Astrocyte (in vitro differentiated cells and primary cell): ENCODE data around the gene UGCG. TPM values are rescaled to one million over a fixed set of nuclear protein-coding genes. Genes with fewer than 3 reads are reported as not detected.

Experiments used
- DNase-seq: peaks from one replicate; pipeline ENCODE4 v3.0.0-alpha.2; 2010; ENCODE audit warnings: low read depth
- FAIRE-seq: peaks from 2 replicates; lab custom pipeline; 2011; peaks lifted over from hg19 to GRCh38; lab: Jason Lieb, UNC
- H2AFZ ChIP-seq: 2 replicates; pipeline ENCODE4 v1.6.0; 2012; ENCODE audit warnings: low read depth, low read length, inconsistent platforms
- H3K27ac ChIP-seq: 2 replicates; pipeline ENCODE4 v1.5.1; 2011; ENCODE audit warnings: low read depth, low read length, inconsistent platforms
- H3K27me3 ChIP-seq: 2 replicates; pipeline ENCODE4 v1.6.0; 2011; ENCODE audit warnings: low read length, inconsistent platforms; ENCODE audit not compliant: insufficient read depth
- H3K36me3 ChIP-seq: 2 replicates; pipeline ENCODE4 v1.5.1; 2011; ENCODE audit warnings: low read length, inconsistent platforms; ENCODE audit not compliant: insufficient read depth
- H3K4me1 ChIP-seq: 2 replicates; pipeline ENCODE4 v1.5.1; 2011; ENCODE audit warnings: low read length, inconsistent platforms; ENCODE audit not compliant: insufficient read depth
- H3K4me2 ChIP-seq: 2 replicates; pipeline ENCODE4 v1.6.0; 2012; ENCODE audit warnings: low read length, inconsistent platforms
- H3K4me3 ChIP-seq: 2 replicates; pipeline ENCODE4 v1.5.1; 2011; ENCODE audit warnings: low read depth, mild to moderate bottlenecking, low read length, inconsistent platforms; ENCODE audit not compliant: insufficient read depth
- H3K79me2 ChIP-seq: 2 replicates; pipeline ENCODE4 v1.6.0; 2012; ENCODE audit warnings: mild to moderate bottlenecking, low read length, inconsistent platforms; ENCODE audit not compliant: insufficient read depth
- H3K9ac ChIP-seq: 2 replicates; pipeline ENCODE4 v1.6.0; 2012; ENCODE audit warnings: mild to moderate bottlenecking, low read length, inconsistent platforms
- H3K9me3 ChIP-seq: 2 replicates; pipeline ENCODE4 v1.5.1; 2012; ENCODE audit warnings: low read depth, mild to moderate bottlenecking, low read length, inconsistent platforms; ENCODE audit not compliant: insufficient read depth
- H4K20me1 ChIP-seq: 2 replicates; pipeline ENCODE4 v1.6.0; 2012; ENCODE audit warnings: low read length, inconsistent platforms; ENCODE audit not compliant: insufficient read depth
- H3K27ac Mint-ChIP-seq: one replicate; pipeline ENCODE4 v1.8.0; 2021; ENCODE audit warnings: mild to moderate bottlenecking, mixed read lengths; ENCODE audit not compliant: unreplicated experiment
- H3K27me3 Mint-ChIP-seq: one replicate; pipeline ENCODE4 v1.8.0; 2021; ENCODE audit warnings: low read depth, mixed read lengths; ENCODE audit not compliant: unreplicated experiment
- H3K36me3 Mint-ChIP-seq: one replicate; pipeline ENCODE4 v1.8.0; 2021; ENCODE audit warnings: low read depth, mixed read lengths; ENCODE audit not compliant: unreplicated experiment
- H3K4me1 Mint-ChIP-seq: one replicate; pipeline ENCODE4 v1.8.0; 2021; ENCODE audit warnings: low read depth, mixed read lengths; ENCODE audit not compliant: unreplicated experiment
- H3K4me3 Mint-ChIP-seq: one replicate; pipeline ENCODE4 v1.8.0; 2021; ENCODE audit warnings: mild to moderate bottlenecking, moderate library complexity, mixed read lengths; ENCODE audit not compliant: unreplicated experiment
- H3K9me3 Mint-ChIP-seq: one replicate; pipeline ENCODE4 v1.8.0; 2021; ENCODE audit warnings: mild to moderate bottlenecking, mixed read lengths; ENCODE audit not compliant: unreplicated experiment
- EZH2 ChIP-seq: IDR thresholded peaks from 2 replicates; pipeline ENCODE4 v1.6.1; 2012; ENCODE audit warnings: mild to moderate bottlenecking, low read length, inconsistent platforms; ENCODE audit not compliant: insufficient read depth
- total RNA-seq: library from RNA; stranded (reverse); gene quantifications from 2 replicates; pipeline ENCODE4 v1.2.1, GENCODE V29; 2021
- TF ChIP-seq, protein P1 (sequence below): IDR thresholded peaks from 2 replicates; pipeline ENCODE4 v1.5.1; 2011; ENCODE audit warnings: low read depth, mild to moderate bottlenecking, inconsistent platforms, low read length, moderate library complexity; ENCODE audit not compliant: insufficient read depth

Gene UGCG
- total RNA-seq, 1 donor from 2014 or later = 166 TPM

DNA sequence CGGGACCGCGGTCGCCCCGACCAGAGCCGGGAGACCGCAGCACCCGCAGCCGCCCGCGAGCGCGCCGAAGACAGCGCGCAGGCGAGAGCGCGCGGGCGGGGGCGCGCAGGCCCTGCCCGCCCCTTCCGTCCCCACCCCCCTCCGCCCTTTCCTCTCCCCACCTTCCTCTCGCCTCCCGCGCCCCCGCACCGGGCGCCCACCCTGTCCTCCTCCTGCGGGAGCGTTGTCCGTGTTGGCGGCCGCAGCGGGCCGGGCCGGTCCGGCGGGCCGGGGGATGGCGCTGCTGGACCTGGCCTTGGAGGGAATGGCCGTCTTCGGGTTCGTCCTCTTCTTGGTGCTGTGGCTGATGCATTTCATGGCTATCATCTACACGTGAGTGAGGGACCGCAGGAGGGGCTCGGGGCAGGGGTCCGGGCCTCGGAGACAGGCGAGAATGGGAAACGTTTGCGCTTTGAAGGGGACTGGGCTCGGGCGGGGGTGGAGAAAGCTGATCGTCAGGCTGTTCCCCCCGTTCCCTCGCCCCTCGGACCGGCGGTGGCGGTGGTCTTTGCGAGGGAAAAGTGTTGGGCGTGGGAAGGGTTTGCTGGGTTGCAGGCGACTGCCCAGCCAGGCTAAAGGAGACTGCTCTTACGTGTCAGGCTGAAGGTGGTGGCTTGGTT is 457 bp downstream of the UGCG start:
- FAIRE-seq (no peak), DNase-seq (no peak)
- Mint-ChIP-seq H3K36me3 (no peaks in the 10 kb centered on the region), H3K4me3 (no peak overlapping the region), H3K27me3 (no peaks in the 10 kb centered on the region), H3K9me3 (no peaks in the 10 kb centered on the region), H3K4me1 (peaks cover 3% of the 10 kb centered on the region), H3K27ac (no peak overlapping the region)
- no peaks in the 10 kb centered on the region for H3K27me3 ChIP-seq
- TF ChIP-seq, protein P1, sequence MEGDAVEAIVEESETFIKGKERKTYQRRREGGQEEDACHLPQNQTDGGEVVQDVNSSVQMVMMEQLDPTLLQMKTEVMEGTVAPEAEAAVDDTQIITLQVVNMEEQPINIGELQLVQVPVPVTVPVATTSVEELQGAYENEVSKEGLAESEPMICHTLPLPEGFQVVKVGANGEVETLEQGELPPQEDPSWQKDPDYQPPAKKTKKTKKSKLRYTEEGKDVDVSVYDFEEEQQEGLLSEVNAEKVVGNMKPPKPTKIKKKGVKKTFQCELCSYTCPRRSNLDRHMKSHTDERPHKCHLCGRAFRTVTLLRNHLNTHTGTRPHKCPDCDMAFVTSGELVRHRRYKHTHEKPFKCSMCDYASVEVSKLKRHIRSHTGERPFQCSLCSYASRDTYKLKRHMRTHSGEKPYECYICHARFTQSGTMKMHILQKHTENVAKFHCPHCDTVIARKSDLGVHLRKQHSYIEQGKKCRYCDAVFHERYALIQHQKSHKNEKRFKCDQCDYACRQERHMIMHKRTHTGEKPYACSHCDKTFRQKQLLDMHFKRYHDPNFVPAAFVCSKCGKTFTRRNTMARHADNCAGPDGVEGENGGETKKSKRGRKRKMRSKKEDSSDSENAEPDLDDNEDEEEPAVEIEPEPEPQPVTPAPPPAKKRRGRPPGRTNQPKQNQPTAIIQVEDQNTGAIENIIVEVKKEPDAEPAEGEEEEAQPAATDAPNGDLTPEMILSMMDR = no peak
- no peak for TF ChIP-seq EZH2
- H3K9me3 ChIP-seq = no peaks in the 10 kb centered on the region
- H4K20me1 ChIP-seq = peaks cover 47% of the 10 kb centered on the region
- H3K79me2 ChIP-seq = peaks cover 54% of the 10 kb centered on the region
- peak overlapping the region; percentile 97 for H3K9ac ChIP-seq
- H3K27ac ChIP-seq = peak overlapping the region; percentile 90
- H3K4me1 ChIP-seq = peaks cover 6% of the 10 kb centered on the region
- peak overlapping the region; percentile 94 for H3K4me3 ChIP-seq
- no peaks in the 10 kb centered on the region for H3K36me3 ChIP-seq
- H3K4me2 ChIP-seq = peak overlapping the region; percentile 86
- H2AFZ ChIP-seq = peak overlapping the region; percentile 35

DNA sequence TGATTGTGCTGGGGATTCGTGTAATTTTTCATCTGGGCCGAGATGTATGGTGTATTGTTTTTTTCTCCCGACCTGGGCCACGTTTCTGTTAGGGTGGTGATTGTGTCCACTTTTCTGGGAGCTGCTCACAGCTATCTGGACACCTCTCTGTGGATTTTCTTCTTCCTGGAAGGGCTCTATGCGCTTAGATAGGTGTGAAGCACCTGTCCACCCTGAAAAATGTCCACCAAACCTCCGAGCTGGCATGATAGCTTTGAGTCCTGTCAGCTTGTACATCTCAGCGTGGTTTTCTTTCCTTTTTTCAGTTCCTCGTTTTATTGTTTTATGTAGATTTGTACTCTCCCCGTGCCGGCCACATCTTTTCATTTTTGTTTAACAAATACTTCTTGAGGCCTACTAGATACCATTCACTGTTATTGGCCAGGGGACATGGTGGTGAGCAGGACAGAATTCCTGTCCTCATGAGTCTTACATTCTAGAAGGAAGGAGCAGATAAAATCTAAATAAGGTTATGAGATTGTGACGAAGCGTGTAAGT is 1.1 kb downstream of the UGCG start:
- H3K9me3 ChIP-seq = no peaks in the 10 kb centered on the region
- H3K9me3 Mint-ChIP-seq = no peaks in the 10 kb centered on the region

DNA sequence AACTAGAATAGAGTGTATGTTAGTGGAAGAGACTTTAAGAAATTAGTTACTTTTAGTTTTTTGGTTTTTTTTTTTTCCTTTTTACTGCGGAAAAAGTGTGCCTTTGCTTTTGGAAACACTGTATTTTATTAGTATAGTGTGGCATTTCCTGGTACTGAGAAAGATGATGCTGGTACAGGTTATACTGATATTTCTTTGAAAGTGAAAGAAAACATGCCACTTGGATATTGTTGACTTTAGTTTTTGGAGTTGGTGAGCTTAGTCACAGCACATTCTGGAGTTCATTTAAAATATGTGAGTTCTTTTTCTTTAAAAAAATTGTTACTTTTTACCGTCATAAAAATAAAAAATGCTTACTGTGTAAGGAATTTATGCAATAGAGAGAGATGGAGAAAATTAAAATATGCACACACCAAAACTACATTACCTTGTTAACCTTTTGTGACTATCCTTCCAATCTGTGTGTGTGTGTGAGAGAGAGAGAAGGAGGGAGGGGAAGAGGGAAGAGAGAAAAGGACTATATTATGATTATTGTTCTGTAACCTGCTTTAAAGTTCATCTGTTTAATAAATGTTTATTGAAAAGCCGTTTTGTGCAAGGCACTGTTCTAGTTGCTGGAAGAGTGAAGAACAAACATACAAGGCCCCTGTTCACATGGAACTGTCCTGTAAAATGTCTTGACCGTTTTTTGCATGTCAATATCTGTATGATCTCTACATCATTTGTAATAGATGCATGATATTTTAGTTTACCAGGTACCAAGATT is 1.9 kb downstream of the UGCG start:
- H3K36me3 ChIP-seq = no peaks in the 10 kb centered on the region
- peaks cover 61% of the 10 kb centered on the region for H4K20me1 ChIP-seq
- H3K4me3 ChIP-seq = peak overlapping the region; percentile 94
- no peaks in the 10 kb centered on the region for H3K27me3 ChIP-seq
- H3K9me3 ChIP-seq = no peaks in the 10 kb centered on the region
- peak overlapping the region; percentile 90 for H3K27ac ChIP-seq
- H3K4me1 ChIP-seq = peaks cover 16% of the 10 kb centered on the region
- H3K4me3 Mint-ChIP-seq = no peak overlapping the region
- no peak for TF ChIP-seq EZH2
- TF ChIP-seq, protein P1 = no peak
- peak overlapping the region; percentile 86 for H3K4me2 ChIP-seq
- H3K79me2 ChIP-seq = peaks cover 68% of the 10 kb centered on the region
- H3K4me1 Mint-ChIP-seq = peaks cover 3% of the 10 kb centered on the region
- FAIRE-seq = no peak
- peak overlapping the region; percentile 97 for H3K9ac ChIP-seq
- H3K27me3 Mint-ChIP-seq = no peaks in the 10 kb centered on the region
- H3K27ac Mint-ChIP-seq = no peak overlapping the region
- H2AFZ ChIP-seq = no peak overlapping the region
- no peaks in the 10 kb centered on the region for H3K36me3 Mint-ChIP-seq
- no peak for DNase-seq
- no peaks in the 10 kb centered on the region for H3K9me3 Mint-ChIP-seq

More for the DNA sequence above, 1.1 kb downstream of the UGCG start:
- peaks cover 53% of the 10 kb centered on the region for H4K20me1 ChIP-seq
- H3K4me3 Mint-ChIP-seq = no peak overlapping the region
- H3K36me3 ChIP-seq = no peaks in the 10 kb centered on the region
- H3K36me3 Mint-ChIP-seq = no peaks in the 10 kb centered on the region
- DNase-seq (no peak), FAIRE-seq (no peak)
- peaks cover 3% of the 10 kb centered on the region for H3K4me1 Mint-ChIP-seq
- peak overlapping the region; percentile 94 for H3K4me3 ChIP-seq
- H3K27me3 Mint-ChIP-seq = no peaks in the 10 kb centered on the region
- no peak for TF ChIP-seq EZH2
- H3K4me2 ChIP-seq = peak overlapping the region; percentile 86
- H3K4me1 ChIP-seq = peaks cover 12% of the 10 kb centered on the region
- peak overlapping the region; percentile 97 for H3K9ac ChIP-seq
- no peak overlapping the region for H3K27ac Mint-ChIP-seq
- no peaks in the 10 kb centered on the region for H3K27me3 ChIP-seq
- H3K27ac ChIP-seq = peak overlapping the region; percentile 90
- H2AFZ ChIP-seq = peak overlapping the region; percentile 35
- peaks cover 60% of the 10 kb centered on the region for H3K79me2 ChIP-seq
